HCT116 (cell line): Measurements from ENCODE around the gene SRCIN1. TPM values are rescaled to one million over a fixed set of nuclear protein-coding genes. Genes with fewer than 3 reads are reported as not detected.

Experiments used
- ATAC-seq: fragments of 200-7000 bp; cut with Tn5 transposase; 2 replicates; pipeline ENCODE4 v1.9.1; 2020; ENCODE audit warnings: mild to moderate bottlenecking, moderate library complexity
- BruUV-seq: library from RNA; stranded (reverse); fragments of 400-500 nt; replicated peaks from 2 replicates; lab custom pipeline; 2021; lab: Mats Ljungman, UMichigan
- CTCF ChIA-PET: fragments of 300-600 bp; sonication (Branson Sonifier 250); formaldehyde crosslinking; loops from one replicate; lab custom pipeline; 2021; ENCODE audit warnings: antibody characterized with exemption; lab: Charles Lee
- POLR2A ChIA-PET: fragments of 300-600, 350-600 bp; sonication (Branson Sonifier 250); formaldehyde crosslinking; loops from one replicate; lab custom pipeline; 2021; ENCODE audit warnings: antibody characterized with exemption; lab: Charles Lee
- RAD21 ChIA-PET, 2 experiments: fragments of 300-600 bp; sonication (Branson Sonifier 250); formaldehyde crosslinking; loops; one replicate each; lab custom pipeline; 2023; ENCODE audit warnings: low total read pairs in 2 of 2; ENCODE audit not compliant: uncharacterized antibody in 2 of 2, unreplicated experiment in 2 of 2, low non-redundant PET in 1 of 2; lab: Charles Lee
- DNase-seq: peaks from one replicate; pipeline ENCODE4 v3.0.0-alpha.2; 2010; ENCODE audit warnings: low read depth, low spot score
- H2AFZ ChIP-seq: fragments of 200-600 bp; shearing (Covaris generic), sonication (generic); 2 replicates; pipeline ENCODE4 v1.6.1; 2017; ENCODE audit warnings: low read depth, mixed run types, mixed read lengths, antibody characterized with exemption, low read length; ENCODE audit not compliant: poor library complexity, severe bottlenecking
- H3K27ac ChIP-seq: 2 replicates; pipeline ENCODE4 v1.5.1; 2012; ENCODE audit warnings: low read depth, low read length
- H3K27me3 ChIP-seq: fragments of 200-600 bp; sonication (generic); 2 replicates; pipeline ENCODE4 v1.6.1; 2016; ENCODE audit warnings: mixed run types, low read length, mixed read lengths; ENCODE audit not compliant: insufficient read depth
- H3K36me3 ChIP-seq, 2 experiments: fragments of 200-500 bp in 1 of 2; fragments of 200-600 bp in 1 of 2; sonication (Bioruptor generic) in 1 of 2; sonication (generic) in 1 of 2; 2 replicates each; pipeline versions ENCODE4 v1.5.1 to v1.6.1; 2014 to 2016; ENCODE audit warnings: low read length in 2 of 2, inconsistent platforms in 1 of 2, mixed read lengths in 1 of 2, mixed run types in 1 of 2; ENCODE audit not compliant: insufficient read depth in 2 of 2, control insufficient read depth in 1 of 2
- H3K4me1 ChIP-seq, 2 experiments: fragments of 200-600 bp in 1 of 2; sonication (generic) in 1 of 2; 2 replicates each; pipeline versions ENCODE4 v1.5.1 to v1.6.1; 2012 to 2017; ENCODE audit warnings: low read length in 2 of 2, inconsistent platforms in 1 of 2, mild to moderate bottlenecking in 1 of 2, mixed read lengths in 1 of 2, mixed run types in 1 of 2, moderate library complexity in 1 of 2; ENCODE audit not compliant: insufficient read depth in 2 of 2, control insufficient read depth in 1 of 2
- H3K4me2 ChIP-seq: fragments of 200-600 bp; sonication (generic); 2 replicates; pipeline ENCODE4 v1.6.1; 2017; ENCODE audit warnings: mixed run types, low read length, mixed read lengths
- H3K4me3 ChIP-seq, 2 experiments: fragments of 200-600 bp in 1 of 2; sonication (generic) in 1 of 2; replicated peaks in 1 of 2; 2 replicates each; pipeline ENCODE4 v1.5.1; 2011 to 2016; ENCODE audit warnings: low read length in 2 of 2, control low read depth in 1 of 2, low read depth in 1 of 2, mild to moderate bottlenecking in 1 of 2, mixed read lengths in 1 of 2, mixed run types in 1 of 2
- H3K79me2 ChIP-seq: fragments of 200-600 bp; sonication (generic); 2 replicates; pipeline ENCODE4 v1.6.1; 2017; ENCODE audit warnings: mild to moderate bottlenecking, mixed run types, low read length, moderate library complexity, mixed read lengths; ENCODE audit not compliant: insufficient read depth
- H3K9ac ChIP-seq: fragments of 200-600 bp; sonication (generic); 2 replicates; pipeline ENCODE4 v1.6.1; 2016; ENCODE audit warnings: low read length, mixed read lengths
- H3K9me2 ChIP-seq: fragments of 200-600 bp; sonication (generic), shearing (Covaris generic); 2 replicates; pipeline ENCODE4 v1.6.1; 2017; ENCODE audit warnings: mixed run types, mild to moderate bottlenecking, moderate library complexity; ENCODE audit not compliant: insufficient read depth
- H3K9me3 ChIP-seq, 2 experiments: fragments of 200-500 bp in 1 of 2; fragments of 200-600 bp in 1 of 2; sonication (Bioruptor generic) in 1 of 2; sonication (generic) in 1 of 2; 2 replicates each; pipeline ENCODE4 v1.6.1; 2014 to 2017; ENCODE audit warnings: low read length in 2 of 2, mixed read lengths in 2 of 2, inconsistent platforms in 1 of 2, low read depth in 1 of 2, mild to moderate bottlenecking in 1 of 2, mixed run types in 1 of 2, moderate library complexity in 1 of 2; ENCODE audit not compliant: control insufficient read depth in 1 of 2, insufficient read depth in 1 of 2
- H4K20me1 ChIP-seq: fragments of 200-600 bp; sonication (generic), shearing (Covaris generic); 2 replicates; pipeline ENCODE4 v1.6.1; 2017; ENCODE audit warnings: mixed run types, mild to moderate bottlenecking, moderate library complexity; ENCODE audit not compliant: insufficient read depth
- CTCF ChIP-seq, 3 experiments: fragments of 200-600 bp in 1 of 3; sonication (generic) in 1 of 3; IDR thresholded peaks in 2 of 3; conservative IDR thresholded peaks in 1 of 3; 2 replicates each; pipeline ENCODE4 v1.5.1; 2012 to 2017; ENCODE audit warnings: low read depth in 2 of 3, low read length in 2 of 3, antibody characterized with exemption in 1 of 3, borderline replicate concordance in 1 of 3, control low read depth in 1 of 3, mild to moderate bottlenecking in 1 of 3, mixed read lengths in 1 of 3, mixed run types in 1 of 3, moderate library complexity in 1 of 3; ENCODE audit not compliant: insufficient read depth in 1 of 3
- MAX ChIP-seq: IDR thresholded peaks from 2 replicates; pipeline ENCODE4 v1.6.1; 2012
- POLR2AphosphoS5 ChIP-seq: IDR thresholded peaks from 2 replicates; pipeline ENCODE4 v1.6.1; 2011; ENCODE audit warnings: mild to moderate bottlenecking, low read depth, low read length, moderate library complexity
- SIN3A ChIP-seq: IDR thresholded peaks from 2 replicates; pipeline ENCODE4 v1.6.1; 2012; ENCODE audit warnings: low read depth
- SP1 ChIP-seq: IDR thresholded peaks from 2 replicates; pipeline ENCODE4 v1.6.1; 2012; ENCODE audit warnings: low read depth
- intact Hi-C: fragments of 100-400 bp; cut with micrococcal nuclease; formaldehyde crosslinking; loops from 2 replicates; pipeline ENCODE4 v1.10.0; 2022
- total RNA-seq: library from RNA; stranded (reverse); gene quantifications from one replicate; pipeline ENCODE4 v1.2.1, GENCODE V29; 2021; ENCODE audit not compliant: unreplicated experiment

Gene SRCIN1
- total RNA-seq, 1 experiment from 2014 or later: 10.5 TPM

GRCh38 chr17:38606646-38607611, 1.2 kb upstream of the SRCIN1 start:
- ATAC-seq: no peak
- POLR2A ChIA-PET: interaction anchor here (1.1 kb wide), 1 partner anchor 47 kb away, joined by 3 read pairs; no protein-coding TSS in a partner anchor
- H3K4me3 ChIP-seq: peak overlapping the region; percentile 48 to 63; a peak in 3 of 4 replicates

More at GRCh38 chr17:38606646-38607611, 1.2 kb upstream of the SRCIN1 start:
- Histone ChIP-seq H2AFZ (no peak overlapping the region), H3K27me3 (no peaks in the 10 kb centered on the region), H3K9me3 (no peaks in the 10 kb centered on the region), H3K4me1 (peaks cover 15 to 30% of the 10 kb centered on the region in 2 experiments), H3K9me2 (no peaks in the 10 kb centered on the region), H3K36me3 (no peaks in the 10 kb centered on the region), H3K9ac (no peak overlapping the region; the same call in 1 of the 2 replicates), H3K79me2 (no peaks in the 10 kb centered on the region), H3K4me2 (peak overlapping the region; percentile 95), H4K20me1 (no peaks in the 10 kb centered on the region), H3K27ac (no peak overlapping the region; the same call in 1 of the 2 replicates)
- ChIA-PET RAD21 (no interaction called here), CTCF (interaction anchor here (1.0 to 2.6 kb wide), 3 partner anchors 24 to 60 kb away, joined by 3 to 13 read pairs (median 5); no protein-coding TSS in a partner anchor)
- TF ChIP-seq SIN3A (no peak), SP1 (no peak), POLR2AphosphoS5 (no peak), CTCF (IDR thresholded peaks at IDR 0.05 in 2 of 3, conservative IDR thresholded peaks at IDR 0.05 in 1 of 3; ENCODE audit: borderline replicate concordance in 1 of 3, insufficient read depth in 1 of 3, low read depth in 2 of 3, low read length in 2 of 3) (no peak; a peak in 1 of 6 replicates), MAX (no peak)
- DNase-seq: no peak
- intact Hi-C loops: no loop called here
- no TSS peak for BruUV-seq
